Measurements from ENCODE around the gene PAGE4. TPM values are rescaled to one million over a fixed set of nuclear protein-coding genes. Genes with fewer than 3 reads are reported as not detected.

Gene PAGE4
- total and polyA plus RNA-seq, 2 of the 13 experiments (the other 11 are each of a cell fraction or from before 2014, with no cell fraction given): 1.1 TPM; not detected in 1

DNA sequence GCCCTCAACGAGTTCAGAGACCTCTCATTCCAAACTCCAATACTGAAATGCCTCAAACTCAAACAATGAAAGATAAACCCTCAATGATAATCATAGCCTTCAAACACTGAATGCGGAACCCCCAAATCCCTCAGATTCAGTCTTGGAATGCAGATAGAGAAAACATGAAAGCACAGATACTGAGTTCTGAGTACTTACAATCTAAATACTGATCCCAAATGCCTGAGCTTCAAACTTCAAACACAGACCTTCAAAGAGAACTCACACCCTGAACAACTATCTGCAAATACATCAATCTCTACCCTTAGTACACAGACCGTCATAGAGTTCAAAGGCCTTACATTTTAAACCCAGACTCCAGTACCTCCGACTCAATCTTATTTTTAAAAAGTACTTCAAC is 16.9 kb upstream of the PAGE4 start (continued):
- TF ChIP-seq, protein P1, sequence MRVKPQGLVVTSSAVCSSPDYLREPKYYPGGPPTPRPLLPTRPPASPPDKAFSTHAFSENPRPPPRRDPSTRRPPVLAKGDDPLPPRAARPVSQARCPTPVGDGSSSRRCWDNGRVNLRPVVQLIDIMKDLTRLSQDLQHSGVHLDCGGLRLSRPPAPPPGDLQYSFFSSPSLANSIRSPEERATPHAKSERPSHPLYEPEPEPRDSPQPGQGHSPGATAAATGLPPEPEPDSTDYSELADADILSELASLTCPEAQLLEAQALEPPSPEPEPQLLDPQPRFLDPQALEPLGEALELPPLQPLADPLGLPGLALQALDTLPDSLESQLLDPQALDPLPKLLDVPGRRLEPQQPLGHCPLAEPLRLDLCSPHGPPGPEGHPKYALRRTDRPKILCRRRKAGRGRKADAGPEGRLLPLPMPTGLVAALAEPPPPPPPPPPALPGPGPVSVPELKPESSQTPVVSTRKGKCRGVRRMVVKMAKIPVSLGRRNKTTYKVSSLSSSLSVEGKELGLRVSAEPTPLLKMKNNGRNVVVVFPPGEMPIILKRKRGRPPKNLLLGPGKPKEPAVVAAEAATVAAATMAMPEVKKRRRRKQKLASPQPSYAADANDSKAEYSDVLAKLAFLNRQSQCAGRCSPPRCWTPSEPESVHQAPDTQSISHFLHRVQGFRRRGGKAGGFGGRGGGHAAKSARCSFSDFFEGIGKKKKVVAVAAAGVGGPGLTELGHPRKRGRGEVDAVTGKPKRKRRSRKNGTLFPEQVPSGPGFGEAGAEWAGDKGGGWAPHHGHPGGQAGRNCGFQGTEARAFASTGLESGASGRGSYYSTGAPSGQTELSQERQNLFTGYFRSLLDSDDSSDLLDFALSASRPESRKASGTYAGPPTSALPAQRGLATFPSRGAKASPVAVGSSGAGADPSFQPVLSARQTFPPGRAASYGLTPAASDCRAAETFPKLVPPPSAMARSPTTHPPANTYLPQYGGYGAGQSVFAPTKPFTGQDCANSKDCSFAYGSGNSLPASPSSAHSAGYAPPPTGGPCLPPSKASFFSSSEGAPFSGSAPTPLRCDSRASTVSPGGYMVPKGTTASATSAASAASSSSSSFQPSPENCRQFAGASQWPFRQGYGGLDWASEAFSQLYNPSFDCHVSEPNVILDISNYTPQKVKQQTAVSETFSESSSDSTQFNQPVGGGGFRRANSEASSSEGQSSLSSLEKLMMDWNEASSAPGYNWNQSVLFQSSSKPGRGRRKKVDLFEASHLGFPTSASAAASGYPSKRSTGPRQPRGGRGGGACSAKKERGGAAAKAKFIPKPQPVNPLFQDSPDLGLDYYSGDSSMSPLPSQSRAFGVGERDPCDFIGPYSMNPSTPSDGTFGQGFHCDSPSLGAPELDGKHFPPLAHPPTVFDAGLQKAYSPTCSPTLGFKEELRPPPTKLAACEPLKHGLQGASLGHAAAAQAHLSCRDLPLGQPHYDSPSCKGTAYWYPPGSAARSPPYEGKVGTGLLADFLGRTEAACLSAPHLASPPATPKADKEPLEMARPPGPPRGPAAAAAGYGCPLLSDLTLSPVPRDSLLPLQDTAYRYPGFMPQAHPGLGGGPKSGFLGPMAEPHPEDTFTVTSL (CRISPR knock-in tag; IDR thresholded peaks at IDR 0.05; ENCODE audit: borderline replicate concordance): peak; percentile 73; the same call in 1 of the 2 replicates
- TF ChIP-seq NR2C2 (CRISPR knock-in tag; IDR thresholded peaks at IDR 0.05; ENCODE audit: borderline replicate concordance): 0 out of 2 replicates have a peak, but pooled peaks have one; percentile 15
- no peak for TF ChIP-seq THAP11 (CRISPR knock-in tag; IDR thresholded peaks at IDR 0.05)
- TF ChIP-seq ZNF878 (CRISPR knock-in tag; IDR thresholded peaks at IDR 0.05): no peak
- TF ChIP-seq ZNF496 (CRISPR knock-in tag; IDR thresholded peaks at IDR 0.05; ENCODE audit: insufficient replicate concordance): no peak
- no peak for TF ChIP-seq ZNF746 (CRISPR knock-in tag; IDR thresholded peaks at IDR 0.05)
- TF ChIP-seq POLR2AphosphoS2 (IDR thresholded peaks at IDR 0.05; ENCODE audit: low read depth, low read length): no peak
- TF ChIP-seq, protein P2, sequence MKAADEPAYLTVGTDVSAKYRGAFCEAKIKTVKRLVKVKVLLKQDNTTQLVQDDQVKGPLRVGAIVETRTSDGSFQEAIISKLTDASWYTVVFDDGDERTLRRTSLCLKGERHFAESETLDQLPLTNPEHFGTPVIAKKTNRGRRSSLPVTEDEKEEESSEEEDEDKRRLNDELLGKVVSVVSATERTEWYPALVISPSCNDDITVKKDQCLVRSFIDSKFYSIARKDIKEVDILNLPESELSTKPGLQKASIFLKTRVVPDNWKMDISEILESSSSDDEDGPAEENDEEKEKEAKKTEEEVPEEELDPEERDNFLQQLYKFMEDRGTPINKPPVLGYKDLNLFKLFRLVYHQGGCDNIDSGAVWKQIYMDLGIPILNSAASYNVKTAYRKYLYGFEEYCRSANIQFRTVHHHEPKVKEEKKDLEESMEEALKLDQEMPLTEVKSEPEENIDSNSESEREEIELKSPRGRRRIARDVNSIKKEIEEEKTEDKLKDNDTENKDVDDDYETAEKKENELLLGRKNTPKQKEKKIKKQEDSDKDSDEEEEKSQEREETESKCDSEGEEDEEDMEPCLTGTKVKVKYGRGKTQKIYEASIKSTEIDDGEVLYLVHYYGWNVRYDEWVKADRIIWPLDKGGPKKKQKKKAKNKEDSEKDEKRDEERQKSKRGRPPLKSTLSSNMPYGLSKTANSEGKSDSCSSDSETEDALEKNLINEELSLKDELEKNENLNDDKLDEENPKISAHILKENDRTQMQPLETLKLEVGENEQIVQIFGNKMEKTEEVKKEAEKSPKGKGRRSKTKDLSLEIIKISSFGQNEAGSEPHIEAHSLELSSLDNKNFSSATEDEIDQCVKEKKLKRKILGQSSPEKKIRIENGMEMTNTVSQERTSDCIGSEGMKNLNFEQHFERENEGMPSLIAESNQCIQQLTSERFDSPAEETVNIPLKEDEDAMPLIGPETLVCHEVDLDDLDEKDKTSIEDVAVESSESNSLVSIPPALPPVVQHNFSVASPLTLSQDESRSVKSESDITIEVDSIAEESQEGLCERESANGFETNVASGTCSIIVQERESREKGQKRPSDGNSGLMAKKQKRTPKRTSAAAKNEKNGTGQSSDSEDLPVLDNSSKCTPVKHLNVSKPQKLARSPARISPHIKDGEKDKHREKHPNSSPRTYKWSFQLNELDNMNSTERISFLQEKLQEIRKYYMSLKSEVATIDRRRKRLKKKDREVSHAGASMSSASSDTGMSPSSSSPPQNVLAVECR (CRISPR knock-in tag; IDR thresholded peaks at IDR 0.05; ENCODE audit: borderline replicate concordance): no peak
- TF ChIP-seq, protein P3, sequence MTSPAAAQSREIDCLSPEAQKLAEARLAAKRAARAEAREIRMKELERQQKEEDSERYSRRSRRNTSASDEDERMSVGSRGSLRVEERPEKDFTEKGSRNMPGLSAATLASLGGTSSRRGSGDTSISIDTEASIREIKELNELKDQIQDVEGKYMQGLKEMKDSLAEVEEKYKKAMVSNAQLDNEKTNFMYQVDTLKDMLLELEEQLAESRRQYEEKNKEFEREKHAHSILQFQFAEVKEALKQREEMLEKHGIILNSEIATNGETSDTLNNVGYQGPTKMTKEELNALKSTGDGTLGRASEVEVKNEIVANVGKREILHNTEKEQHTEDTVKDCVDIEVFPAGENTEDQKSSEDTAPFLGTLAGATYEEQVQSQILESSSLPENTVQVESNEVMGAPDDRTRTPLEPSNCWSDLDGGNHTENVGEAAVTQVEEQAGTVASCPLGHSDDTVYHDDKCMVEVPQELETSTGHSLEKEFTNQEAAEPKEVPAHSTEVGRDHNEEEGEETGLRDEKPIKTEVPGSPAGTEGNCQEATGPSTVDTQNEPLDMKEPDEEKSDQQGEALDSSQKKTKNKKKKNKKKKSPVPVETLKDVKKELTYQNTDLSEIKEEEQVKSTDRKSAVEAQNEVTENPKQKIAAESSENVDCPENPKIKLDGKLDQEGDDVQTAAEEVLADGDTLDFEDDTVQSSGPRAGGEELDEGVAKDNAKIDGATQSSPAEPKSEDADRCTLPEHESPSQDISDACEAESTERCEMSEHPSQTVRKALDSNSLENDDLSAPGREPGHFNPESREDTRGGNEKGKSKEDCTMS (CRISPR knock-in tag; conservative IDR thresholded peaks at IDR 0.05): no peak
- TF ChIP-seq, protein P4, sequence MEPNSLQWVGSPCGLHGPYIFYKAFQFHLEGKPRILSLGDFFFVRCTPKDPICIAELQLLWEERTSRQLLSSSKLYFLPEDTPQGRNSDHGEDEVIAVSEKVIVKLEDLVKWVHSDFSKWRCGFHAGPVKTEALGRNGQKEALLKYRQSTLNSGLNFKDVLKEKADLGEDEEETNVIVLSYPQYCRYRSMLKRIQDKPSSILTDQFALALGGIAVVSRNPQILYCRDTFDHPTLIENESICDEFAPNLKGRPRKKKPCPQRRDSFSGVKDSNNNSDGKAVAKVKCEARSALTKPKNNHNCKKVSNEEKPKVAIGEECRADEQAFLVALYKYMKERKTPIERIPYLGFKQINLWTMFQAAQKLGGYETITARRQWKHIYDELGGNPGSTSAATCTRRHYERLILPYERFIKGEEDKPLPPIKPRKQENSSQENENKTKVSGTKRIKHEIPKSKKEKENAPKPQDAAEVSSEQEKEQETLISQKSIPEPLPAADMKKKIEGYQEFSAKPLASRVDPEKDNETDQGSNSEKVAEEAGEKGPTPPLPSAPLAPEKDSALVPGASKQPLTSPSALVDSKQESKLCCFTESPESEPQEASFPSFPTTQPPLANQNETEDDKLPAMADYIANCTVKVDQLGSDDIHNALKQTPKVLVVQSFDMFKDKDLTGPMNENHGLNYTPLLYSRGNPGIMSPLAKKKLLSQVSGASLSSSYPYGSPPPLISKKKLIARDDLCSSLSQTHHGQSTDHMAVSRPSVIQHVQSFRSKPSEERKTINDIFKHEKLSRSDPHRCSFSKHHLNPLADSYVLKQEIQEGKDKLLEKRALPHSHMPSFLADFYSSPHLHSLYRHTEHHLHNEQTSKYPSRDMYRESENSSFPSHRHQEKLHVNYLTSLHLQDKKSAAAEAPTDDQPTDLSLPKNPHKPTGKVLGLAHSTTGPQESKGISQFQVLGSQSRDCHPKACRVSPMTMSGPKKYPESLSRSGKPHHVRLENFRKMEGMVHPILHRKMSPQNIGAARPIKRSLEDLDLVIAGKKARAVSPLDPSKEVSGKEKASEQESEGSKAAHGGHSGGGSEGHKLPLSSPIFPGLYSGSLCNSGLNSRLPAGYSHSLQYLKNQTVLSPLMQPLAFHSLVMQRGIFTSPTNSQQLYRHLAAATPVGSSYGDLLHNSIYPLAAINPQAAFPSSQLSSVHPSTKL (CRISPR knock-in tag; IDR thresholded peaks at IDR 0.05): peak; percentile 86
- no peak for TF ChIP-seq KDM6A (CRISPR knock-in tag; IDR thresholded peaks at IDR 0.05; ENCODE audit: low read depth)
